Mucosa of rectum (tissue), 2 donors: Measurements from ENCODE around the gene AP4M1.

Source experiments
- H3K27ac ChIP-seq, 2 donors: one replicate each; pipeline ENCODE4 v1.7.0; 2013; ENCODE audit warnings: inconsistent platforms in 2 of 2, low read depth in 2 of 2, low read length in 2 of 2
- H3K27me3 ChIP-seq, 2 donors: one replicate each; pipeline ENCODE4 v1.7.0; 2013; ENCODE audit warnings: low read length in 2 of 2; ENCODE audit not compliant: control insufficient read depth in 2 of 2, insufficient read depth in 2 of 2
- H3K36me3 ChIP-seq, 2 donors: one replicate each; pipeline ENCODE4 v1.7.0; 2013; ENCODE audit warnings: low read length in 2 of 2; ENCODE audit not compliant: control insufficient read depth in 2 of 2, insufficient read depth in 2 of 2
- H3K4me1 ChIP-seq, 2 donors: one replicate each; pipeline ENCODE4 v1.7.0; 2013; ENCODE audit warnings: low read length in 2 of 2, mild to moderate bottlenecking in 1 of 2; ENCODE audit not compliant: control insufficient read depth in 2 of 2, insufficient read depth in 2 of 2
- H3K4me3 ChIP-seq, 2 donors: one replicate each; pipeline ENCODE4 v1.7.0; 2013; ENCODE audit warnings: low read length in 2 of 2
- H3K9ac ChIP-seq, 2 donors: one replicate each; pipeline ENCODE4 v1.7.0; 2013; ENCODE audit warnings: low read length in 2 of 2, low read depth in 1 of 2, mild to moderate bottlenecking in 1 of 2
- H3K9me3 ChIP-seq, 2 donors: one replicate each; pipeline ENCODE4 v1.7.0; 2013; ENCODE audit warnings: low read length in 2 of 2; ENCODE audit not compliant: control insufficient read depth in 2 of 2
- donor health status: healthy.
- donor health status: Normal muscosa, but diverticular disease.

Gene AP4M1

DNA sequence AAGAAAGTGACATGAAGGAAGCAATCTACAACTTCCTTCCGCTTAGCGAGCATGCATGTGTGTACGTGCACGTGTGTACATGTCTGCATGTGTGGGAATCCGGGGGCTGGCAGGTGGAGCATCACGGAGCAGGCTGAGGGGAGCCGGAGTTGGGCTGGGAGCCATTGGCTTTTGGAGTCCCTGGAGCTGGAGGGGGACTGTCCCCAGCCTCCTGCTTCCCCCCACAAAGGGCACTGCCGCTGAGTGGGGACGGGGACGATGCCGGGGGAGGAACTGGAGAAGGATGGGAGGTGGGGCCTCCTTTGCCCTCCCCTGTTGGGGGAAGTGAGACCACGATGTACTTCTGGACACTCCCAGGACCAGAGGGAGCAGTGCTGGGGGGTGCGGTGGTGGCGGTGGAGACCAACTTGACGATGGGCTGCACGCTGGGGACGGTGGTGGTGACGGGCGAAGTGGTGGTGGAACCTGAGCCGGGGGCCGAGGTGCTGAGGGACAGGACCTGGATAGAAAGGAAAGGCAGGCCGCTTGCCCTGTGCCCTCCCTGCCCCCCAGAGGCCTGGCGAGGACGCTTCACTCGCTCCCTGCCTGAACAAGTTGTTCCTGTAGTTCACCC lies 5.8 kb downstream of the AP4M1 start:
- Histone ChIP-seq H3K27ac (no peak overlapping the region), H3K4me1 (peaks cover 3 to 4% of the 10 kb centered on the region in 2 donors), H3K27me3 (no peaks in the 10 kb centered on the region), H3K9ac (no peak overlapping the region), H3K36me3 (peaks cover 30 to 64% of the 10 kb centered on the region in 2 donors), H3K4me3 (no peak overlapping the region), H3K9me3 (no peaks in the 10 kb centered on the region)

GRCh38 chr7:100107890-100108289 lies 6.4 kb downstream of the AP4M1 start:
- Histone ChIP-seq H3K9ac (no peak overlapping the region), H3K9me3 (no peaks in the 10 kb centered on the region), H3K27me3 (no peaks in the 10 kb centered on the region), H3K4me1 (no peaks in the 10 kb centered on the region), H3K27ac (no peak overlapping the region), H3K4me3 (no peak overlapping the region), H3K36me3 (peaks cover 30 to 66% of the 10 kb centered on the region in 2 donors)

GRCh38 chr7:100109521-100110163 lies 8.2 kb downstream of the AP4M1 start:
- Histone ChIP-seq H3K9ac (no peak overlapping the region), H3K9me3 (no peaks in the 10 kb centered on the region), H3K36me3 (peaks cover 36 to 68% of the 10 kb centered on the region in 2 donors), H3K27me3 (no peaks in the 10 kb centered on the region), H3K27ac (no peak overlapping the region), H3K4me1 (no peaks in the 10 kb centered on the region), H3K4me3 (no peak overlapping the region)

DNA sequence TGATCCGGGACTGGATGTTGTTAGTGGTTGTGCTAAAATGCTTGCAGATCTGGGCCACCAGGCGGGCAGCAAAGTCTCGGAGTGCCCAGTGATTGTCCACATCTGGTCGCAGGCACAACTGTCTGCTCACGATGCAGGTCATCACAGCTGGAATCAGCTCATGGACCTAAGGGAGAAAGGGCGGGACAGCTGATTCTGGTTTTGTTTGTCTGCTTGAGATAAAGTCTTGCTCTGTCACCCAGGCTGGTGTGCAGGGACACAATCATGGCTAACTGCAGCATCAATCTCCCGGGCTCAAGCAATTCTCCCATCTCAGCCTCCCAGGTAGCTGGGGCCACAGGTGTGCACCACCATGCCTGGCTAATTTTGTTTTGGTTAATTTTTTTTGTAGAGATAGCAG lies 9.7 kb downstream of the AP4M1 start:
- peaks cover 29 to 56% of the 10 kb centered on the region in 2 donors for H3K36me3 ChIP-seq

DNA sequence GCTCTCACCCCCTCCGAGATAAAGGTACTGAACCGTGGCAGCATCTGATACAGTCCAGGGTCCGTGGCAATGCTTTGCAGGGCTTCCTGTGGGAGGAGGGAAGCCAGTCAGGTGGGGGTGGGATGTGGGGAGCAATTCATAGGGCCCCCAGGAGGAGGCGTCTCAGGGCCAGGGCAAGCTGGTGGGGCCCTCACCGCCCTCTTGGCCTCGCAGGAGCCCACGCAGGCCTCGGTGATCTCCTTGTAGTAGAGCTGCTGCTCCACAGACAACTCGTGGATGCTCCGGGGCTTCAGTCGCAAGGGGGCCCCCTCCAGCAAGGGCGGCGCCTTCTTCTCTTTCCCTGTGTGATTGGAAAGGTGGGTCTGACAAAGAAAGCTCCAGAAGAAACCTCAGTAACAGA lies 10.5 kb downstream of the AP4M1 start:
- Histone ChIP-seq H3K9me3 (no peaks in the 10 kb centered on the region), H3K27ac (no peak overlapping the region), H3K4me1 (no peaks in the 10 kb centered on the region)

More for the DNA sequence above, 9.7 kb downstream of the AP4M1 start:
- H3K9ac ChIP-seq = no peak overlapping the region
- H3K27ac ChIP-seq = no peak overlapping the region
- no peaks in the 10 kb centered on the region for H3K9me3 ChIP-seq
- no peaks in the 10 kb centered on the region for H3K4me1 ChIP-seq
- no peak overlapping the region for H3K4me3 ChIP-seq
- no peaks in the 10 kb centered on the region for H3K27me3 ChIP-seq

GRCh38 chr7:100115026-100115425 lies 13.6 kb downstream of the AP4M1 start:
- Histone ChIP-seq H3K27ac (no peak overlapping the region), H3K9ac (no peak overlapping the region), H3K4me1 (peaks cover 5% of the 10 kb centered on the region in 2 donors), H3K36me3 (peaks cover 16 to 24% of the 10 kb centered on the region in 2 donors), H3K27me3 (no peaks in the 10 kb centered on the region), H3K4me3 (no peak overlapping the region), H3K9me3 (no peaks in the 10 kb centered on the region)

More for the DNA sequence above, 10.5 kb downstream of the AP4M1 start:
- H3K27me3 ChIP-seq = no peaks in the 10 kb centered on the region
- peaks cover 24 to 49% of the 10 kb centered on the region in 2 donors for H3K36me3 ChIP-seq
- H3K4me3 ChIP-seq = no peak overlapping the region
- no peak overlapping the region for H3K9ac ChIP-seq

- no peaks in the 10 kb centered on the region for H3K9me3 ChIP-seq
- peaks cover 3 to 6% of the 10 kb centered on the region in 2 donors for H3K36me3 ChIP-seq
- H3K4me1 ChIP-seq = peaks cover 13 to 16% of the 10 kb centered on the region in 2 donors
- H3K27ac ChIP-seq = peak overlapping the region in 1 of 2 donors; percentile 82
- no peaks in the 10 kb centered on the region for H3K27me3 ChIP-seq
- peak overlapping the region; percentile 68 to 89 for H3K9ac ChIP-seq
- peak overlapping the region; percentile 72 to 97 for H3K4me3 ChIP-seq
These were observed 17.1 kb downstream of the AP4M1 start for GRCh38 chr7:100118388-100119071.

GRCh38 chr7:100119072-100119969 lies 17.9 kb downstream of the AP4M1 start, which contains the start of the genes CNPY4 and TAF6:
Gene CNPY4 (plus strand): TSS chr7:100119634. CDS start chr7:100119745, 111 bp downstream.
Gene TAF6 (minus strand): TSS chr7:100119358. CDS start chr7:100114209, 5,149 bp downstream.
- H3K27ac ChIP-seq = peak within 1 kb of the TSS; percentile 49 to 82

DNA sequence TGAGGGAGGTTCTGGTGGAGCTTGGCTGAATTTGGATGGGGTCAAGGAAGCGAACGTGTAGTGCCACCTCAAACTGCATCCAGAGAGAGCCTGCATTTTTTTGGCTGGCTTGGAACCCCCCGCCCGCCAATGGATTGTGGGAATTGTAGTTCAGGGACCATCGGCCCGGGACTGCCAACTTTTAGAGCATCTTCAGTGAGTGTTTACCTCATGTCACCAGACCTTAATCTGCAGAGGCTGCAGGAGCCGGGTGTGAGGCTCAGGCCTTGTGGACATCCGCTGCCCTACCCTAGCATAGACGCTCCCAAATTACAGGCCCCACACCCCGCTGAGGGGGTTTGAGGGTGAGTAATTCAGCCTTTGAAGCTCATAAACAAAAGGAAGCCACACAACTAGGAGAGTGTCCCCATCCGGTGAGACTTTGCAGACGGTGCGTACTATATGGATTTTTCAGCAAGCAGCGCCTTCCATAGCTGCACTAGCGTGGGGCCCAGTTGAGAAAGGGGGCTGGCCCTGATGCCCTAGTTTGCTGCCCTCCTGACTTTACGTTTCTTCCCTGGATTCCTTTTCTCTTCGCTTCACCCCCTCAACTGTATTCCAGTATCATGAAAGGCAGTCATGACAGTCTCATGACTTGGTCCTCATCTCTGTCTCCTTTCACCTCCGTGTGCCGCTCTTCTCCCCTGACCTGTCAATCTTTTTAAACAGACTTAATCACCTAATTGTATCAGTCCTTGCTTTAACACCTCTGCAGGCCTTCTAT lies 18.7 kb downstream of the AP4M1 start:
- Histone ChIP-seq H3K27ac (peak overlapping the region; percentile 49 to 82), H3K4me3 (peak overlapping the region; percentile 72 to 97), H3K4me1 (peaks cover 25 to 28% of the 10 kb centered on the region in 2 donors), H3K27me3 (no peaks in the 10 kb centered on the region), H3K9ac (peak overlapping the region; percentile 63 to 68), H3K9me3 (no peaks in the 10 kb centered on the region), H3K36me3 (no peaks in the 10 kb centered on the region)

More at GRCh38 chr7:100119072-100119969, 17.9 kb downstream of the AP4M1 start, which contains the start of the genes CNPY4 and TAF6:
- no peaks in the 10 kb centered on the region for H3K9me3 ChIP-seq
- peak within 1 kb of the TSS; percentile 72 to 97 for H3K4me3 ChIP-seq
- peaks cover 17 to 20% of the 10 kb centered on the region in 2 donors for H3K4me1 ChIP-seq
- no peaks in the 10 kb centered on the region for H3K27me3 ChIP-seq
- H3K36me3 ChIP-seq = no peaks in the 10 kb centered on the region
- peak within 1 kb of the TSS; percentile 68 to 89 for H3K9ac ChIP-seq
